HCT116 (cell line): ENCODE results near the gene GARIN5B. TPM values are rescaled to one million over a fixed set of nuclear protein-coding genes. Genes with fewer than 3 reads are reported as not detected.

Source experiments
- ATAC-seq: fragments of 200-7000 bp; cut with Tn5 transposase; 2 replicates; pipeline ENCODE4 v1.9.1; 2020; ENCODE audit warnings: mild to moderate bottlenecking, moderate library complexity
- BruUV-seq: library from RNA; stranded (reverse); fragments of 400-500 nt; replicated peaks from 2 replicates; lab custom pipeline; 2021; lab: Mats Ljungman, UMichigan
- CTCF ChIA-PET: fragments of 300-600 bp; sonication (Branson Sonifier 250); formaldehyde crosslinking; loops from one replicate; lab custom pipeline; 2021; ENCODE audit warnings: antibody characterized with exemption; lab: Charles Lee
- POLR2A ChIA-PET: fragments of 300-600, 350-600 bp; sonication (Branson Sonifier 250); formaldehyde crosslinking; loops from one replicate; lab custom pipeline; 2021; ENCODE audit warnings: antibody characterized with exemption; lab: Charles Lee
- RAD21 ChIA-PET, 2 experiments: fragments of 300-600 bp; sonication (Branson Sonifier 250); formaldehyde crosslinking; loops; one replicate each; lab custom pipeline; 2023; ENCODE audit warnings: low total read pairs in 2 of 2; ENCODE audit not compliant: uncharacterized antibody in 2 of 2, unreplicated experiment in 2 of 2, low non-redundant PET in 1 of 2; lab: Charles Lee
- DNase-seq: peaks from one replicate; pipeline ENCODE4 v3.0.0-alpha.2; 2010; ENCODE audit warnings: low read depth, low spot score
- H2AFZ ChIP-seq: fragments of 200-600 bp; shearing (Covaris generic), sonication (generic); 2 replicates; pipeline ENCODE4 v1.6.1; 2017; ENCODE audit warnings: low read depth, mixed run types, mixed read lengths, antibody characterized with exemption, low read length; ENCODE audit not compliant: poor library complexity, severe bottlenecking
- H3K27ac ChIP-seq: 2 replicates; pipeline ENCODE4 v1.5.1; 2012; ENCODE audit warnings: low read depth, low read length
- H3K27me3 ChIP-seq: fragments of 200-600 bp; sonication (generic); 2 replicates; pipeline ENCODE4 v1.6.1; 2016; ENCODE audit warnings: mixed run types, low read length, mixed read lengths; ENCODE audit not compliant: insufficient read depth
- H3K36me3 ChIP-seq, 2 experiments: fragments of 200-500 bp in 1 of 2; fragments of 200-600 bp in 1 of 2; sonication (Bioruptor generic) in 1 of 2; sonication (generic) in 1 of 2; 2 replicates each; pipeline versions ENCODE4 v1.5.1 to v1.6.1; 2014 to 2016; ENCODE audit warnings: low read length in 2 of 2, inconsistent platforms in 1 of 2, mixed read lengths in 1 of 2, mixed run types in 1 of 2; ENCODE audit not compliant: insufficient read depth in 2 of 2, control insufficient read depth in 1 of 2
- H3K4me1 ChIP-seq, 2 experiments: fragments of 200-600 bp in 1 of 2; sonication (generic) in 1 of 2; 2 replicates each; pipeline versions ENCODE4 v1.5.1 to v1.6.1; 2012 to 2017; ENCODE audit warnings: low read length in 2 of 2, inconsistent platforms in 1 of 2, mild to moderate bottlenecking in 1 of 2, mixed read lengths in 1 of 2, mixed run types in 1 of 2, moderate library complexity in 1 of 2; ENCODE audit not compliant: insufficient read depth in 2 of 2, control insufficient read depth in 1 of 2
- H3K4me2 ChIP-seq: fragments of 200-600 bp; sonication (generic); 2 replicates; pipeline ENCODE4 v1.6.1; 2017; ENCODE audit warnings: mixed run types, low read length, mixed read lengths
- H3K4me3 ChIP-seq, 2 experiments: fragments of 200-600 bp in 1 of 2; sonication (generic) in 1 of 2; replicated peaks in 1 of 2; 2 replicates each; pipeline ENCODE4 v1.5.1; 2011 to 2016; ENCODE audit warnings: low read length in 2 of 2, control low read depth in 1 of 2, low read depth in 1 of 2, mild to moderate bottlenecking in 1 of 2, mixed read lengths in 1 of 2, mixed run types in 1 of 2
- H3K79me2 ChIP-seq: fragments of 200-600 bp; sonication (generic); 2 replicates; pipeline ENCODE4 v1.6.1; 2017; ENCODE audit warnings: mild to moderate bottlenecking, mixed run types, low read length, moderate library complexity, mixed read lengths; ENCODE audit not compliant: insufficient read depth
- H3K9ac ChIP-seq: fragments of 200-600 bp; sonication (generic); 2 replicates; pipeline ENCODE4 v1.6.1; 2016; ENCODE audit warnings: low read length, mixed read lengths
- H3K9me2 ChIP-seq: fragments of 200-600 bp; sonication (generic), shearing (Covaris generic); 2 replicates; pipeline ENCODE4 v1.6.1; 2017; ENCODE audit warnings: mixed run types, mild to moderate bottlenecking, moderate library complexity; ENCODE audit not compliant: insufficient read depth
- H3K9me3 ChIP-seq, 2 experiments: fragments of 200-500 bp in 1 of 2; fragments of 200-600 bp in 1 of 2; sonication (Bioruptor generic) in 1 of 2; sonication (generic) in 1 of 2; 2 replicates each; pipeline ENCODE4 v1.6.1; 2014 to 2017; ENCODE audit warnings: low read length in 2 of 2, mixed read lengths in 2 of 2, inconsistent platforms in 1 of 2, low read depth in 1 of 2, mild to moderate bottlenecking in 1 of 2, mixed run types in 1 of 2, moderate library complexity in 1 of 2; ENCODE audit not compliant: control insufficient read depth in 1 of 2, insufficient read depth in 1 of 2
- H4K20me1 ChIP-seq: fragments of 200-600 bp; sonication (generic), shearing (Covaris generic); 2 replicates; pipeline ENCODE4 v1.6.1; 2017; ENCODE audit warnings: mixed run types, mild to moderate bottlenecking, moderate library complexity; ENCODE audit not compliant: insufficient read depth
- JUND ChIP-seq: IDR thresholded peaks from 2 replicates; pipeline ENCODE4 v1.6.1; 2012
- POLR2A ChIP-seq: IDR thresholded peaks from 2 replicates; pipeline ENCODE4 v1.7.0; 2011; ENCODE audit warnings: borderline replicate concordance; ENCODE audit not compliant: insufficient read depth, insufficient read length; ENCODE audit errors: extremely low read depth
- RAD21 ChIP-seq: IDR thresholded peaks from 2 replicates; pipeline ENCODE4 v1.6.1; 2012; ENCODE audit warnings: low read depth, mild to moderate bottlenecking
- SIN3A ChIP-seq: IDR thresholded peaks from 2 replicates; pipeline ENCODE4 v1.6.1; 2012; ENCODE audit warnings: low read depth
- SRF ChIP-seq: IDR thresholded peaks from 2 replicates; pipeline ENCODE4 v1.6.1; 2012; ENCODE audit warnings: low read depth
- intact Hi-C: fragments of 100-400 bp; cut with micrococcal nuclease; formaldehyde crosslinking; loops from 2 replicates; pipeline ENCODE4 v1.10.0; 2022
- total RNA-seq: library from RNA; stranded (reverse); gene quantifications from one replicate; pipeline ENCODE4 v1.2.1, GENCODE V29; 2021; ENCODE audit not compliant: unreplicated experiment
- TF ChIP-seq, protein P1 (sequence below): IDR thresholded peaks from 2 replicates; pipeline ENCODE4 v1.6.1; 2012; ENCODE audit warnings: low read depth
- TF ChIP-seq, protein P2 (sequence below): IDR thresholded peaks from 2 replicates; pipeline ENCODE4 v1.6.1; 2012

GARIN5B gene
- total RNA-seq, 1 experiment from 2014 or later, result not detected

DNA sequence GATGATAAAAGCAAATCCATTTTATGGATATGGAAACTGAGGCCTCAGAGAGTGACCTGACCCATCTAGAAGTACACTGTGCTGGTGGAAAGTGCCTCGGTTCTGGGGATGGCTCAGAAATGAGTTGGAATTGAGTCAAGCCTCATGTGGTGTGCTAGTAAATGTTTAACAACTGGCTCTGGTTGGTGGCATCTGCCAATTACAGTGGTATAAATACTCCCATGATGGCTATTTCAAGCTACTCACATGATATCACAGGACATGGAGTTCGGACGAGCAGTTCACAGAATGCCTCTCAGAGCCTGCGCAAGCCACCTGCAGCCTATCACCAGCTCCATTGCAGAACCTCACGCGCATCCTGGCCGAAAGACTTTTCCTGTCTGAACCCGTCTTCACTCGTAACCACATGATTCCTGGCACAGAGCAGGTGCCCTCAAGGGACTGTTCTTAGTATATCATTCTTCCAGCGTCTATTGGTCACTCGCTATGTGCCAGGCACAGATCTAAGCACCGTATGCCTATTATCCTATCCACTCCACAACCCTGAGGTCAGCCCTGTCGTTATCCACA, 47.0 kb downstream of the GARIN5B start:
- POLR2A ChIA-PET, result no interaction called here
- H3K9me3 ChIP-seq, result no peaks in the 10 kb centered on the region
- no TSS peak for BruUV-seq
- no peak overlapping the region for H3K4me3 ChIP-seq
- RAD21 ChIA-PET, result no interaction called here
- H3K27me3 ChIP-seq, result no peaks in the 10 kb centered on the region
- no peak for TF ChIP-seq POLR2A
- no peak for TF ChIP-seq SRF
- TF ChIP-seq, protein P1, sequence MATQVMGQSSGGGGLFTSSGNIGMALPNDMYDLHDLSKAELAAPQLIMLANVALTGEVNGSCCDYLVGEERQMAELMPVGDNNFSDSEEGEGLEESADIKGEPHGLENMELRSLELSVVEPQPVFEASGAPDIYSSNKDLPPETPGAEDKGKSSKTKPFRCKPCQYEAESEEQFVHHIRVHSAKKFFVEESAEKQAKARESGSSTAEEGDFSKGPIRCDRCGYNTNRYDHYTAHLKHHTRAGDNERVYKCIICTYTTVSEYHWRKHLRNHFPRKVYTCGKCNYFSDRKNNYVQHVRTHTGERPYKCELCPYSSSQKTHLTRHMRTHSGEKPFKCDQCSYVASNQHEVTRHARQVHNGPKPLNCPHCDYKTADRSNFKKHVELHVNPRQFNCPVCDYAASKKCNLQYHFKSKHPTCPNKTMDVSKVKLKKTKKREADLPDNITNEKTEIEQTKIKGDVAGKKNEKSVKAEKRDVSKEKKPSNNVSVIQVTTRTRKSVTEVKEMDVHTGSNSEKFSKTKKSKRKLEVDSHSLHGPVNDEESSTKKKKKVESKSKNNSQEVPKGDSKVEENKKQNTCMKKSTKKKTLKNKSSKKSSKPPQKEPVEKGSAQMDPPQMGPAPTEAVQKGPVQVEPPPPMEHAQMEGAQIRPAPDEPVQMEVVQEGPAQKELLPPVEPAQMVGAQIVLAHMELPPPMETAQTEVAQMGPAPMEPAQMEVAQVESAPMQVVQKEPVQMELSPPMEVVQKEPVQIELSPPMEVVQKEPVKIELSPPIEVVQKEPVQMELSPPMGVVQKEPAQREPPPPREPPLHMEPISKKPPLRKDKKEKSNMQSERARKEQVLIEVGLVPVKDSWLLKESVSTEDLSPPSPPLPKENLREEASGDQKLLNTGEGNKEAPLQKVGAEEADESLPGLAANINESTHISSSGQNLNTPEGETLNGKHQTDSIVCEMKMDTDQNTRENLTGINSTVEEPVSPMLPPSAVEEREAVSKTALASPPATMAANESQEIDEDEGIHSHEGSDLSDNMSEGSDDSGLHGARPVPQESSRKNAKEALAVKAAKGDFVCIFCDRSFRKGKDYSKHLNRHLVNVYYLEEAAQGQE, result no peak
- TF ChIP-seq JUND, result no peak
- TF ChIP-seq, protein P2, sequence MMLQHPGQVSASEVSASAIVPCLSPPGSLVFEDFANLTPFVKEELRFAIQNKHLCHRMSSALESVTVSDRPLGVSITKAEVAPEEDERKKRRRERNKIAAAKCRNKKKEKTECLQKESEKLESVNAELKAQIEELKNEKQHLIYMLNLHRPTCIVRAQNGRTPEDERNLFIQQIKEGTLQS, result no peak
- no peak for TF ChIP-seq SIN3A
- no peak for TF ChIP-seq RAD21
- TF ChIP-seq, all 23 proteins: peak for 0
- no peaks in the 10 kb centered on the region for H4K20me1 ChIP-seq
- H3K9me2 ChIP-seq, result no peaks in the 10 kb centered on the region
- ATAC-seq (no peak), DNase-seq (no peak)
- no peak overlapping the region for H3K9ac ChIP-seq
- no peak overlapping the region for H3K4me2 ChIP-seq
- no peaks in the 10 kb centered on the region for H3K4me1 ChIP-seq
- intact Hi-C loops, result no loop called here
- H3K36me3 ChIP-seq, result no peaks in the 10 kb centered on the region
- H3K27ac ChIP-seq, result no peak overlapping the region
- CTCF ChIA-PET, result no interaction called here
- H3K79me2 ChIP-seq, result no peaks in the 10 kb centered on the region
- H2AFZ ChIP-seq, result no peak overlapping the region
